Ovary (tissue), 3 donors: ENCODE data around the gene SIRT1.

Experiments
- EP300 ChIP-seq: sonication (generic); formaldehyde crosslinking; IDR thresholded peaks from one replicate; pipeline ENCODE4 v1.6.1; 2017; ENCODE audit warnings: antibody characterized with exemption
- POLR2A ChIP-seq: fragments of 450-650 bp; IDR thresholded peaks from one replicate; pipeline ENCODE4 v1.6.1; 2017; ENCODE audit warnings: antibody characterized with exemption, mild to moderate bottlenecking, moderate library complexity
- TF ChIP-seq, protein P1 (sequence below), 3 donors: fragments of 450-650 bp in 2 of 3; fragments of 200-600 bp in 1 of 3; IDR thresholded peaks; one replicate each; pipeline versions ENCODE4 v1.5.1 to v1.8.0; 2016 to 2022; ENCODE audit warnings: antibody characterized with exemption in 3 of 3, mild to moderate bottlenecking in 1 of 3
- donor health status: DM: no; HTN: no; CAD: no.

GRCh38 chr10:67836488-67836887, 48.0 kb upstream of the SIRT1 start:
- TF ChIP-seq, protein P1, sequence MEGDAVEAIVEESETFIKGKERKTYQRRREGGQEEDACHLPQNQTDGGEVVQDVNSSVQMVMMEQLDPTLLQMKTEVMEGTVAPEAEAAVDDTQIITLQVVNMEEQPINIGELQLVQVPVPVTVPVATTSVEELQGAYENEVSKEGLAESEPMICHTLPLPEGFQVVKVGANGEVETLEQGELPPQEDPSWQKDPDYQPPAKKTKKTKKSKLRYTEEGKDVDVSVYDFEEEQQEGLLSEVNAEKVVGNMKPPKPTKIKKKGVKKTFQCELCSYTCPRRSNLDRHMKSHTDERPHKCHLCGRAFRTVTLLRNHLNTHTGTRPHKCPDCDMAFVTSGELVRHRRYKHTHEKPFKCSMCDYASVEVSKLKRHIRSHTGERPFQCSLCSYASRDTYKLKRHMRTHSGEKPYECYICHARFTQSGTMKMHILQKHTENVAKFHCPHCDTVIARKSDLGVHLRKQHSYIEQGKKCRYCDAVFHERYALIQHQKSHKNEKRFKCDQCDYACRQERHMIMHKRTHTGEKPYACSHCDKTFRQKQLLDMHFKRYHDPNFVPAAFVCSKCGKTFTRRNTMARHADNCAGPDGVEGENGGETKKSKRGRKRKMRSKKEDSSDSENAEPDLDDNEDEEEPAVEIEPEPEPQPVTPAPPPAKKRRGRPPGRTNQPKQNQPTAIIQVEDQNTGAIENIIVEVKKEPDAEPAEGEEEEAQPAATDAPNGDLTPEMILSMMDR (IDR thresholded peaks at IDR 0.05) = no peak
- TF ChIP-seq POLR2A (no peak), EP300 (no peak)
